Gastrocnemius medialis (tissue), 4 donors: ENCODE data around the gene LPAR1. TPM values are rescaled to one million over a fixed set of nuclear protein-coding genes. Genes with fewer than 3 reads are reported as not detected.

Experiments
- ATAC-seq, 2 donors: fragments of 150-250 bp; one replicate each; pipeline ENCODE4 v1.9.1; 2016
- DNase-seq, 2 donors: peaks; one replicate each; pipeline ENCODE4 v3.0.0-alpha.2; 2019
- H3K27ac ChIP-seq, 4 donors: fragments of 200-600 bp; sonication (generic); 1 replicate in 1 of 4; 2 replicates in 3 of 4; pipeline ENCODE4 v1.5.1; 2016 to 2018; ENCODE audit warnings: mild to moderate bottlenecking in 2 of 4, moderate library complexity in 1 of 4
- H3K27me3 ChIP-seq, 3 donors: fragments of 200-600 bp; sonication (generic) in 2 of 3; 1 replicate in 1 of 3; 2 replicates in 2 of 3; pipeline versions ENCODE4 v1.5.1 to v1.6.0; 2016 to 2019; ENCODE audit warnings: mild to moderate bottlenecking in 1 of 3, moderate library complexity in 1 of 3
- H3K36me3 ChIP-seq, 2 donors: fragments of 200-600 bp; sonication (generic) in 1 of 2; one replicate each; pipeline ENCODE4 v1.5.1; 2017 to 2018
- H3K4me1 ChIP-seq, 2 donors: fragments of 200-600 bp; sonication (generic) in 1 of 2; one replicate each; pipeline ENCODE4 v1.5.1; 2016 to 2017; ENCODE audit warnings: mild to moderate bottlenecking in 2 of 2
- H3K4me3 ChIP-seq, 4 donors: fragments of 200-600 bp; sonication (generic) in 3 of 4; 1 replicate in 1 of 4; 2 replicates in 3 of 4; pipeline ENCODE4 v1.5.1; 2016 to 2019; ENCODE audit warnings: mild to moderate bottlenecking in 2 of 4
- H3K9me3 ChIP-seq, 3 donors: fragments of 200-600 bp; sonication (generic) in 2 of 3; 1 replicate in 1 of 3; 2 replicates in 2 of 3; pipeline ENCODE4 v1.5.1; 2016 to 2019
- POLR2A ChIP-seq, 2 donors: fragments of 450-650 bp; IDR thresholded peaks; one replicate each; pipeline ENCODE4 v1.6.1; 2017; ENCODE audit warnings: antibody characterized with exemption in 2 of 2, mild to moderate bottlenecking in 2 of 2, moderate library complexity in 2 of 2
- in situ Hi-C, 4 donors: fragments of 200-750 bp; cut with MboI; loops; one replicate each; pipeline versions ENCODE4 v1.15.0 to v1.8.0; 2017; ENCODE audit warnings: low sequenced_read_pairs in 4 of 4
- intact Hi-C: fragments of 100-400 bp; cut with DNase I; formaldehyde crosslinking; loops from one replicate; pipeline ENCODE4 v1.15.1; 2023; ENCODE audit warnings: low total_unique reads
- total RNA-seq, 4 donors: library from RNA; depleted of rRNA; stranded (reverse); fragments of >200 nt; gene quantifications; one replicate each; pipeline versions ENCODE4 v1.1.0 to v1.2.3, GENCODE V29; 2016
- TF ChIP-seq, protein P1 (sequence below), 5 experiments: fragments of 450-650 bp in 3 of 5; fragments of 200-600 bp in 2 of 5; sonication (generic) in 2 of 5; IDR thresholded peaks in 4 of 5; conservative IDR thresholded peaks in 1 of 5; 1 replicate in 4 of 5; 2 replicates in 1 of 5; pipeline ENCODE4 v1.5.1; 2016 to 2019; ENCODE audit warnings: antibody characterized with exemption in 5 of 5, mild to moderate bottlenecking in 3 of 5, moderate library complexity in 3 of 5

The LPAR1 gene
- total RNA-seq, 4 donors from 2014 or later: 5.5 to 20.2 (median 13.2) TPM

DNA sequence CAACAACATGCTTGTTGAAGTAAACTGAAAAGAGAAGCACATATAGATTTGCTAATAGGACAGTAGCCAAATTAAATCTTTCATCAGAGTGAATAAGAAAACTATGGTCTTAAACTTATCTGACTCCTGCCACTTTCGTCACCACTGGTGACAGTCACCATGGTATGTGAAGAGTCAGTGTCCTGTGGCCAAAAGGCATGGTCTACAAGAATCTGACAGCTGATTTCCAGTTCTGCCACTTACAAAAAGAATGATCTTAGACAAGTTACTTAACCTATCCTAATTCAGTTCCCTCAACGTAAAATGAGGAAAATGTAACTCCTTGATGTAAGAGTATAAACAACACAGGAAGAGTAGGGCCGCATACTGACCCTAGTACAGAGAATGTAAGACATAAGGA is 102.0 kb downstream of the LPAR1 start:
- no peak for DNase-seq
- Histone ChIP-seq H3K36me3 (no peaks in the 10 kb centered on the region), H3K27ac (peak overlapping the region in 3 of 4 donors; percentile 8 to 37 (median 22)), H3K27me3 (no peaks in the 10 kb centered on the region), H3K4me3 (no peak overlapping the region), H3K4me1 (no peaks in the 10 kb centered on the region), H3K9me3 (no peaks in the 10 kb centered on the region)
- TF ChIP-seq, protein P1, sequence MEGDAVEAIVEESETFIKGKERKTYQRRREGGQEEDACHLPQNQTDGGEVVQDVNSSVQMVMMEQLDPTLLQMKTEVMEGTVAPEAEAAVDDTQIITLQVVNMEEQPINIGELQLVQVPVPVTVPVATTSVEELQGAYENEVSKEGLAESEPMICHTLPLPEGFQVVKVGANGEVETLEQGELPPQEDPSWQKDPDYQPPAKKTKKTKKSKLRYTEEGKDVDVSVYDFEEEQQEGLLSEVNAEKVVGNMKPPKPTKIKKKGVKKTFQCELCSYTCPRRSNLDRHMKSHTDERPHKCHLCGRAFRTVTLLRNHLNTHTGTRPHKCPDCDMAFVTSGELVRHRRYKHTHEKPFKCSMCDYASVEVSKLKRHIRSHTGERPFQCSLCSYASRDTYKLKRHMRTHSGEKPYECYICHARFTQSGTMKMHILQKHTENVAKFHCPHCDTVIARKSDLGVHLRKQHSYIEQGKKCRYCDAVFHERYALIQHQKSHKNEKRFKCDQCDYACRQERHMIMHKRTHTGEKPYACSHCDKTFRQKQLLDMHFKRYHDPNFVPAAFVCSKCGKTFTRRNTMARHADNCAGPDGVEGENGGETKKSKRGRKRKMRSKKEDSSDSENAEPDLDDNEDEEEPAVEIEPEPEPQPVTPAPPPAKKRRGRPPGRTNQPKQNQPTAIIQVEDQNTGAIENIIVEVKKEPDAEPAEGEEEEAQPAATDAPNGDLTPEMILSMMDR (IDR thresholded peaks at IDR 0.05 in 4 of 5, conservative IDR thresholded peaks at IDR 0.05 in 1 of 5): no peak
- no peak for TF ChIP-seq POLR2A (IDR thresholded peaks at IDR 0.05)
- in situ Hi-C loops (no loop called here), intact Hi-C loops (no loop called here)
- no peak for ATAC-seq

DNA sequence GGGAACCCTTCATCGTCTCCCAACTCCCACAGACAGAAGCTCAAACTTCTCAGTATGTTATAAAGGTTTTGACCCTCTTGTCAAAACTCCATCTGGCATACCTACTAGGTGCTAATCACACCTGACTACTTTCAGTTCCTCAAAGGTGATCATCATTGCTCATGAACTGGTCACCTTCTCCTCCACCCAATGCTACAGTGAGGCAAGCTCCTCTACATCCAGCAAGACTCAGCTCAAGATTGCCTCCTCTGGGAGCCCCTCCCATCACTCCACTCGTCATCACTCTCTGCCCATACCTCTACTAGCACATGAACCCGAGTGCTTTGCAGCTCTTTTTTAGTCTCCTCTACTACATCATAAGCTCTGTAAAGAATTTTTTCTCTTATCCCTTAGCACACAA is 102.4 kb downstream of the LPAR1 start:
- in situ Hi-C loops (no loop called here), intact Hi-C loops (no loop called here)
- H3K9me3 ChIP-seq: no peaks in the 10 kb centered on the region
- no peaks in the 10 kb centered on the region for H3K4me1 ChIP-seq
- no peaks in the 10 kb centered on the region for H3K36me3 ChIP-seq
- no peak overlapping the region for H3K4me3 ChIP-seq
- H3K27me3 ChIP-seq: no peaks in the 10 kb centered on the region
- TF ChIP-seq, protein P1 (IDR thresholded peaks at IDR 0.05 in 4 of 5, conservative IDR thresholded peaks at IDR 0.05 in 1 of 5): no peak
- no peak for TF ChIP-seq POLR2A (IDR thresholded peaks at IDR 0.05)
- ATAC-seq: no peak
- DNase-seq: no peak
- H3K27ac ChIP-seq: peak overlapping the region in 2 of 4 donors; percentile 22 to 37

DNA sequence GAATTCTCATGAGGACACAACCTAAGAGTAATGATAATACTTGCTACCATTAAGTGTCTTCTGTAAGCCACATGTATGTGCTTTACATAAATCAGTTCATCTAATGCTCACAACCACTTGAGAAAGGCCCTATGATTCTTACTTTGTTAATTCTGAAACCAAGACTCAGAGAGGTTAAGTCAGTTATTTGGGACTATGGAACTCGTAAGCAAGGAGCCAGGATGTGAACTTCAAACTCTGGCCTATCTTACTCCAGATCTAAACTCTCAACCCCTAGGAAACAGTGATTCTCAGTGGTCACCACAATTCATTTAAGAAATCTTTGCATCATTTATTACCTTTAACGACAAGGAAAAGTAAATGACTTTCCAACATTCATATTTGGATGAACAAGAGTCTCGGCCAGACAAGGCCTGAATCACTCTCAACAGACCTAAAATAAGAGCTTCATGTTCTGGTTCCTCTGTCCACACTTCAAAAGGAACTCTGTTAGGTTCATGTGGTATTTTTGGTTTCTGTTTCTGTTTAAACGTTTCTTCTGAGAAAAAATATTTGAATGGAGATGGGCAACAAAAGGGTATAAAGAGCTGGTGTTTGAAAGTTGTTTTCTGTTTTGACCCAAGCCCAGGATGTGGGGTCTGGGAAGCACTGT is 104.8 kb downstream of the LPAR1 start:
- ATAC-seq (no peak), DNase-seq (no peak)
- Histone ChIP-seq H3K4me3 (no peak overlapping the region), H3K36me3 (no peaks in the 10 kb centered on the region), H3K9me3 (no peaks in the 10 kb centered on the region), H3K4me1 (no peaks in the 10 kb centered on the region), H3K27me3 (no peaks in the 10 kb centered on the region), H3K27ac (no peak overlapping the region)
- no peak for TF ChIP-seq POLR2A (IDR thresholded peaks at IDR 0.05)
- TF ChIP-seq, protein P1 (IDR thresholded peaks at IDR 0.05 in 4 of 5, conservative IDR thresholded peaks at IDR 0.05 in 1 of 5): no peak
- intact Hi-C loops: no loop called here
- in situ Hi-C loops: no loop called here

DNA sequence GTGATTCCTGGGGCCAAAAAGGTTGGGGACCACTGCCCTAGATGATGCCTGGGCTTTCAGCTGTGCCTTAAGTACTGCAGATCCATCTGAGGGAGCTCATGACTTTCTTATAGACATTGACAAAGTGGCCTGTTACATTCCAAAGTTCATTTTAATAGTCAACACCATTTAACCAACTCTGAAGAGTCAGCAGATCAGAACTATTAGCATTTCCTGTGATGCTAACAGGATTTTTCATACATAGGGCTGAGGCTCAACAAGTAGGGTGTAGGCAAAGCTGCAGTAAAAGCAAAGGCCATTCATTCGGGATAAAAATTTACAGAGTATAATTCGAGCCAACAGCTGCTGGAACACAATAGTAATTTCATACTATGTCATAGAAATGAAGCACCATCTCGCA is 105.4 kb downstream of the LPAR1 start:
- in situ Hi-C loops (no loop called here), intact Hi-C loops (no loop called here)
- H3K9me3 ChIP-seq: no peaks in the 10 kb centered on the region
- no peak for ATAC-seq
- no peaks in the 10 kb centered on the region for H3K4me1 ChIP-seq
- H3K27ac ChIP-seq: no peak overlapping the region
- H3K36me3 ChIP-seq: no peaks in the 10 kb centered on the region
- no peak overlapping the region for H3K4me3 ChIP-seq
- DNase-seq: no peak
- no peaks in the 10 kb centered on the region for H3K27me3 ChIP-seq
- TF ChIP-seq, protein P1 (IDR thresholded peaks at IDR 0.05 in 4 of 5, conservative IDR thresholded peaks at IDR 0.05 in 1 of 5): no peak
- no peak for TF ChIP-seq POLR2A (IDR thresholded peaks at IDR 0.05)

DNA sequence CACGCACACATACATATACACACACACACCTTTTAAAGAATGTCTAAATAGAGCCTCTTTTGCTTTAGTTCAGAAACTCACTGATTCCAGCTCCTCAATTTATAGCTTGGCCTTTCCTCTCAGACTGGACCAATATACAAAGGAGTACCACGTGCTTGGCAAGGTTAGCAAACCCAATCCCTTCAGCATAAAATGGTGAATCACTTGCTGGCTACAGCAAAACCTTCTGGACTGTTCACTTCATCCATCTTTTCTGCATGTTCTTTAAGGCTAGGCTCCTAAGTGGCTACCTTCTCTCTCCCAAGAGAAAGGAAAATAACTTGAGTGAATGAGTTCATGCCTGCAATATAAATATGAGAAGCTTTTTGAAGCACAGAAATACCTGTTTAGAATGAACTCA is 109.7 kb downstream of the LPAR1 start:
- no peak for ATAC-seq
- no peak for TF ChIP-seq POLR2A (IDR thresholded peaks at IDR 0.05)
- TF ChIP-seq, protein P1 (IDR thresholded peaks at IDR 0.05 in 4 of 5, conservative IDR thresholded peaks at IDR 0.05 in 1 of 5): no peak
- Histone ChIP-seq H3K4me3 (no peak overlapping the region), H3K27me3 (no peaks in the 10 kb centered on the region), H3K9me3 (no peaks in the 10 kb centered on the region), H3K27ac (no peak overlapping the region), H3K36me3 (no peaks in the 10 kb centered on the region), H3K4me1 (no peaks in the 10 kb centered on the region)
- no peak for DNase-seq
- in situ Hi-C loops: loop anchor here in 1 of 4 donors (10.0 kb wide), 1 partner anchor 84 kb away; no protein-coding TSS in a partner anchor
- intact Hi-C loops: no loop called here
